ENCODE measurements around the gene CDH13. TPM values are rescaled to one million over a fixed set of nuclear protein-coding genes. Genes with fewer than 3 reads are reported as not detected.
A peak's percentile ranks its signal among the peaks of the same experiment; 100 is the strongest.

The CDH13 gene
- total and polyA plus RNA-seq, 2 of the 8 experiments (the other 6 are each of a cell fraction or from before 2014, with no cell fraction given): 2.3 to 2.4 TPM

DNA sequence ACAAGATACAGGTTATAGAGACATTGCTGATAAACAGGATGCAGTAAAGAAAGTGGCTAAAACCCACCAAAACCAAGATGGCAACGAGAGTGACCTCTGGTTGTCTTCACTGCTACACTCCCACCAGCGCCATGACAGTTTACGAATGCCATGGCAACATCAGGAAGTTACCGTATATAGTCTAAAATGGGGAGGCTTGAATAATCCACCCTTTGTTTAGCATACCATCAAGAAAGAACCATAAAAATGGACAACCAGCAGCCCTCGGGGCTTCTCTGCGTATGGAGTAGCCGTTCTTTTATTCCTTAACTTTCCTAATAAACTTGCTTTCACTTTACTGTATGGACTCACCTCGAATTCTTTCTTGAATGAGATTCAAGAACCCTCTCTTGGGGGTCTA, 21.7 kb upstream of the CDH13 start:
- Histone ChIP-seq H3K56ac (replicated peaks; ENCODE audit: insufficient read length, low read depth, low read length) (no peak overlapping the region), H2BK20ac (ENCODE audit: low read length) (0 out of 2 replicates have a peak overlapping the region, but pooled peaks have one; percentile 24), H3K27me3 (replicated peaks in 1 of 4; ENCODE audit: control insufficient read depth in 3 of 4, extremely low read depth in 1 of 4, insufficient read depth in 3 of 4, low read length in 3 of 4) (no peaks in the 10 kb centered on the region; a peak in 1 of 7 replicates), H3K9me3 (ENCODE audit: insufficient read depth in 2 of 2, low read depth in 1 of 2, low read length in 1 of 2) (peaks cover 0 to 5% of the 10 kb centered on the region in 2 experiments; a peak in 1 of 4 replicates), H3K79me2 (ENCODE audit: control insufficient read depth in 1 of 2, insufficient read depth in 2 of 2, low read length in 2 of 2) (no peaks in the 10 kb centered on the region), H3K14ac (ENCODE audit: insufficient read length) (no peak overlapping the region), H3K27ac (ENCODE audit: low read depth, low read length) (no peak overlapping the region), H3K4me2 (ENCODE audit: insufficient read depth in 1 of 2, low read depth in 2 of 2, low read length in 2 of 2) (no peak overlapping the region), H3K4me1 (replicated peaks in 1 of 4; ENCODE audit: control insufficient read depth in 3 of 4, insufficient read depth in 4 of 4, low read length in 3 of 4) (peaks cover 8 to 14% (median 10%) of the 10 kb centered on the region in 4 experiments), H3K36me3 (ENCODE audit: control insufficient read depth in 2 of 4, insufficient read depth in 4 of 4, low read length in 3 of 4) (no peaks in the 10 kb centered on the region; a peak in 1 of 8 replicates), H3K18ac (ENCODE audit: extremely low read depth, low read length) (no peak overlapping the region), H2BK5ac (ENCODE audit: low read depth, low read length) (no peak overlapping the region), H3K23me2 (ENCODE audit: low read depth, low read length) (no peaks in the 10 kb centered on the region), H2AK5ac (ENCODE audit: low read depth, low read length) (no peak overlapping the region), H3K79me1 (ENCODE audit: low read depth, low read length) (no peaks in the 10 kb centered on the region), H3K9ac (replicated peaks in 1 of 4; ENCODE audit: extremely low read depth in 1 of 4, low read depth in 3 of 4, low read length in 3 of 4) (no peak overlapping the region), H2BK15ac (ENCODE audit: low read length) (no peak overlapping the region), H2AFZ (ENCODE audit: low read length) (no peak overlapping the region), H2BK12ac (ENCODE audit: low read depth, low read length) (0 out of 2 replicates have a peak overlapping the region, but pooled peaks have one; percentile 18), H2BK120ac (replicated peaks; ENCODE audit: low read depth, low read length) (no peak overlapping the region), H4K20me1 (replicated peaks in 1 of 2; ENCODE audit: control insufficient read depth in 1 of 2, insufficient read depth in 2 of 2, low read length in 2 of 2) (no peaks in the 10 kb centered on the region), H4K5ac (ENCODE audit: insufficient read length, low read depth, low read length) (no peak overlapping the region), H3K4me3 (ENCODE audit: extremely low read depth in 1 of 4, insufficient read depth in 2 of 4, low read depth in 3 of 4, low read length in 4 of 4) (no peak overlapping the region), H3K4ac (replicated peaks; ENCODE audit: insufficient read length, low read depth, low read length) (no peak overlapping the region), H3K23ac (ENCODE audit: insufficient read length) (no peak overlapping the region), H4K8ac (ENCODE audit: extremely low read depth, insufficient read depth, low read length) (no peak overlapping the region), H4K91ac (replicated peaks; ENCODE audit: insufficient read length, low read length) (no peak overlapping the region)
- ChIA-PET CTCF (ENCODE audit: partially characterized antibody) (interaction anchor here (1.0 to 3.3 kb wide), 7 partner anchors 9 to 341 kb away, joined by 3 to 28 read pairs (median 6); no protein-coding TSS in a partner anchor), POLR2A (ENCODE audit: partially characterized antibody) (no interaction called here)
- no peak for DNase-seq (ENCODE audit: low read depth in 1 of 2, low spot score in 2 of 2)
- no peak for TF ChIP-seq CTBP2 (IDR thresholded peaks at IDR 0.05; ENCODE audit: borderline replicate concordance, insufficient read depth, insufficient read length, low read length)
- TF ChIP-seq EZH2 (IDR thresholded peaks at IDR 0.05; ENCODE audit: low read depth, low read length, severe bottlenecking): no peak
- TF ChIP-seq, protein P1, sequence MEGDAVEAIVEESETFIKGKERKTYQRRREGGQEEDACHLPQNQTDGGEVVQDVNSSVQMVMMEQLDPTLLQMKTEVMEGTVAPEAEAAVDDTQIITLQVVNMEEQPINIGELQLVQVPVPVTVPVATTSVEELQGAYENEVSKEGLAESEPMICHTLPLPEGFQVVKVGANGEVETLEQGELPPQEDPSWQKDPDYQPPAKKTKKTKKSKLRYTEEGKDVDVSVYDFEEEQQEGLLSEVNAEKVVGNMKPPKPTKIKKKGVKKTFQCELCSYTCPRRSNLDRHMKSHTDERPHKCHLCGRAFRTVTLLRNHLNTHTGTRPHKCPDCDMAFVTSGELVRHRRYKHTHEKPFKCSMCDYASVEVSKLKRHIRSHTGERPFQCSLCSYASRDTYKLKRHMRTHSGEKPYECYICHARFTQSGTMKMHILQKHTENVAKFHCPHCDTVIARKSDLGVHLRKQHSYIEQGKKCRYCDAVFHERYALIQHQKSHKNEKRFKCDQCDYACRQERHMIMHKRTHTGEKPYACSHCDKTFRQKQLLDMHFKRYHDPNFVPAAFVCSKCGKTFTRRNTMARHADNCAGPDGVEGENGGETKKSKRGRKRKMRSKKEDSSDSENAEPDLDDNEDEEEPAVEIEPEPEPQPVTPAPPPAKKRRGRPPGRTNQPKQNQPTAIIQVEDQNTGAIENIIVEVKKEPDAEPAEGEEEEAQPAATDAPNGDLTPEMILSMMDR (IDR thresholded peaks at IDR 0.05; ENCODE audit: control extremely low read depth in 1 of 3, insufficient read depth in 1 of 3, low read depth in 1 of 3, low read length in 3 of 3): no peak
- TF ChIP-seq, protein P2, sequence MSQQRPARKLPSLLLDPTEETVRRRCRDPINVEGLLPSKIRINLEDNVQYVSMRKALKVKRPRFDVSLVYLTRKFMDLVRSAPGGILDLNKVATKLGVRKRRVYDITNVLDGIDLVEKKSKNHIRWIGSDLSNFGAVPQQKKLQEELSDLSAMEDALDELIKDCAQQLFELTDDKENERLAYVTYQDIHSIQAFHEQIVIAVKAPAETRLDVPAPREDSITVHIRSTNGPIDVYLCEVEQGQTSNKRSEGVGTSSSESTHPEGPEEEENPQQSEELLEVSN (IDR thresholded peaks at IDR 0.05): no peak
- TF ChIP-seq, protein P3, sequence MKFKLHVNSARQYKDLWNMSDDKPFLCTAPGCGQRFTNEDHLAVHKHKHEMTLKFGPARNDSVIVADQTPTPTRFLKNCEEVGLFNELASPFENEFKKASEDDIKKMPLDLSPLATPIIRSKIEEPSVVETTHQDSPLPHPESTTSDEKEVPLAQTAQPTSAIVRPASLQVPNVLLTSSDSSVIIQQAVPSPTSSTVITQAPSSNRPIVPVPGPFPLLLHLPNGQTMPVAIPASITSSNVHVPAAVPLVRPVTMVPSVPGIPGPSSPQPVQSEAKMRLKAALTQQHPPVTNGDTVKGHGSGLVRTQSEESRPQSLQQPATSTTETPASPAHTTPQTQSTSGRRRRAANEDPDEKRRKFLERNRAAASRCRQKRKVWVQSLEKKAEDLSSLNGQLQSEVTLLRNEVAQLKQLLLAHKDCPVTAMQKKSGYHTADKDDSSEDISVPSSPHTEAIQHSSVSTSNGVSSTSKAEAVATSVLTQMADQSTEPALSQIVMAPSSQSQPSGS (IDR thresholded peaks at IDR 0.05; ENCODE audit: low read length): no peak
- 92% methylated on average over 8 of the region's 8 CpGs; no CpG with 5 or more reads in 1 of the 2 experiments for WGBS, 2 experiments (ENCODE audit: extremely low coverage in 1 of 2, insufficient coverage in 1 of 2, insufficient read length in 1 of 2, insufficient replicate concordance in 2 of 2, low coverage in 1 of 2, low lambda C conversion rate in 2 of 2, missing lambda C conversion rate in 1 of 2)
- FAIRE-seq: no peak
